HG02840 (cell line): ENCODE data around the gene SUPT4H1.
"Not testable (repeated sequence)": the region's sequence is repeated elsewhere in the genome, so short reads cannot be mapped to it uniquely, and the experiment has no call there.

Experiments used
- ATAC-seq: cut with Tn5 transposase; IDR thresholded peaks from one replicate; pipeline ENCODE4 v1.9.1; 2021; ENCODE audit warnings: mild to moderate bottlenecking, moderate library complexity, moderate number of reproducible peaks; ENCODE audit not compliant: unreplicated experiment, low FRiP score

SUPT4H1 gene

DNA sequence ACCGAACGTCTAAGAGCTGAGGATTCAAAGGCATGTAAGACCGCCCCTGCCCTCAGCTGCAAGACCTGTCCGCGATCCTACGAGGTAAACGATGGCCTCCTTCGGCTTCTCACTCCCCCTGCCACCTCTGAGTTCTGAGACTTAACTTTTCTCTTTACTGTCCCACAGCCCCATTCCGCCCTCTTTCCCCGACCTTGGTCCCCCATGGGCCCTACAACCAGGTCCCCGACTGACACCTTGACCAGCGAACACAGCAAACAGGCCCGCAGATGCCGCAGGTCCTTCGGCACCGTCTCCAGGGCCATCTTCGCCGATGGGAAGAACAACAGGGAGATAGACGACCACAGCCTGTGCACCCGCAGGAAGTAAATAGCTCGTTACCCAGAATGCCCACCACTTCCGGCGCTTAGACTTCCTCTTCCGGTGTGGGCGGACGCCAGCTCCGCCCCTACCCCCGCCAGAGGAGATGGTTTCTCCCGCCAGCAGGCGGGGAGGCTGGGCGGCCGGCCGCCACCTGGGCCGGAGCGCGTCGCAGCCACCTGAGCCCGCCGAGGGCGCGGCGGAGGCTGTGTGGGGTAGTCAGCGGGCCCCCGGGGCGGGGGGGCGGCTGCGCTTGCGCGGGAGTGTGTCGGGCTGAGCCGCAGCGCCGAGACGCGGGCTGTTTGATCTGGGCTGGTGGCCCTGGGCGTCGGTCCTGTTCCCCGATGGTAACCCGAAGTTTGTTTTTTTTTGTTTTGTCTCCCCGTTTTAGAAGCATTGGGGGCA is at the start of gene SUPT4H1:
TSS of gene SUPT4H1 (minus strand) at position 371 of the 765 bp plus-strand sequence. CDS start at position 305, 66 bp downstream.
- ATAC-seq, result peak; percentile 87

DNA sequence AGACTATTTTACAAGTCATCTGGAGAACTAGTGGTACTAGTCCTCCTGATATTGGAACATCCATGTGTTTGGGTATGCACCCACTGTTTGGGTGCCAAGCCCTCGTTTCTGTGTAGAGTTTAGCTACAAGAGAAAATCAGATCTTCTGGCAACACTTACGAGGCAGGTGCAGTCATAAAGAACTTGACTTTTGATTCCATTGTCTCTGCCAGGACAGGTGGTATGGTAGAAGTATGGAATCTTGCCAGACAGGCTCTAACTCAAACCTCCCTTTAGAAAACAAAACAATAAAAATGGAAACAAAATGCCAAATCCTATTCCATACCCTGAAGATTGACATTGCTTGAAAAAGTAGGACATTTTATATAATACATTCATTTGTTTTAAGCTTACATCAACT is 49.3 kb upstream of the SUPT4H1 start:
- no peak for ATAC-seq

DNA sequence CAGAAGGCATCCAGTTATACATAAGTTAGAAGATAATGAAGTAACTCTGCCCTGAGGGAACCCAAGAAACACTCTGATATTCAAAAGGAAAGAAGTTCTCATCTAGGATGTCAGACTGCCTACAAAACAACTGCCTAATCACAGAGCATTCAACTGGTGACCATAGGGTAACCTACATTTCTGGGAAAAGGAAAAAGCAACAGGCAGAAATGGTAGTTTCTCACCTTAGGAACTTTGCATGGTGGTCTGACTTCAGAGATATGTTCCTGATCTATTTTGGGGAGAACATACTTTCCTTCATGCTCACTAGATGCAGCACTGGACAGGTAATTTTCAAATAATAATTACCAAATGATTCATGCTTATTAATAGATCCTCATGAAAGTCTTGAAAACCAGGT is 48.8 kb upstream of the SUPT4H1 start:
- no peak for ATAC-seq

DNA sequence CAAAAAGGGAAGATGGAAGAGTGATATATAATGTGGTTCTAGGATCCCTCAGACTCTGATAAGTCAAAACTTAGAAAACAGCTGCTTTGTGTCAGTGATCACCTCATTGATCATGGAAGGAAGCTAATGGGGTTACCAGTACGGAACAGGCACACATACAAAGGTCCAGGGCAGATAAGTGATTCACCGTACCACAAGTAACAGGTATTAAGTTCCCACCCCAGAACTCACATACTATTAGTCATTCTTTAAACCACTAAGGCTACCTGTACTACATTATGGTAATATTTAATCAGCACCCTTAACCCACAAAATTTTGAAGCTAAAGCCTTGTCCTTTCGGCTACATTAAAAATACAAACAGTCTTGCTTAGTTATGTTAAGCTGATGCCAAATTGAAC is 48.0 kb upstream of the SUPT4H1 start:
- ATAC-seq, result no peak

DNA sequence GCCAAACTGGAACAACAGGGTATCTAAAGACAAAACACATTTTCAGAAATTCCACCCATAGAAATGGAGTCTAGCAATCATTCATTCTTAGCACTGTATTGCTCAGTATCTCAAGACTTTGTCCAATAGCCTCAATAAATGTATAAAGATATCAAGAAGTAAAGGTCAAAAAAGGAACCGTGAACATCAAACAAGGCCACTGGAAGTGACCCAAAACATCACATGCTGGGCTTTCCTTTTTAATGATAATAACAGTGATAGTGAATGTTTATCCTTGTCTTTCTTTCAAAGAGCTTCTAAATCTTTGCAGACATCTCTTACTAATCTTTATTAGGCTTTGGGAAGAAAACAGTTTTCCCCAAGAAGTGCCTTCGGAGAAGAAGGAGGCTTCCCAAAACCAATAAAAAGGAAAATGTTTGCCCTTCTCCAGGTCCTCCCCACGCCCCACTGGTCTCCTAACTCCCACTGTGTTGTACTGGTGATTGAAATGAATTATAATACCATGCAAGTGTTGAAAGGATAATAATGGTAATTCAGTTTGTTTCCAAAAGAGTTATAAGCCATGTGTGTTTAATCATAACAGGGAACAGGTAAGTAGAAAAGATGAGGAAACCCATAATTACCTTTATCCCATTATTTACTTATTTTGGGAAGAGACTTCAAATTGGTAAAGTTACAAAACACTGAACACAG is 46.7 kb upstream of the SUPT4H1 start:
- no peak for ATAC-seq

DNA sequence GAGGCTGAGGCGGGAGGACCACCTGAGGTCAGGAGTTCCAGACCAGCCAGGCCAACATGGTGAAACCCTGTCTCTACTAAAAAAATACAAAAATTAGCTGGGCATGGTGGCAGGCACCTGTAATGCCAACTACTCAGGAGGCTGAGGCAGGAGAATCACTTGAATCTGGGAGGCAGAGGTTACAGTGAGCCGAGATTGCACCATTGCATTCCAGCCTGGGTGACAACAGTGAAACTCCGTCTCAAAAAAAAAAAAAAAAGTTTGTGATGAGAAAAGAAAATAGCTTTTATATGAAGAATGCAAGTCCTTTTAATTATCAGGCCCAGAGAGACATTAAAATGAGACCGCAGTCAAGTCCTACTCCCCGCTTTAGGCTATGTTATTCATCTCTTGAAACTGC is 45.4 kb upstream of the SUPT4H1 start:
- not testable (repeated sequence) for ATAC-seq

DNA sequence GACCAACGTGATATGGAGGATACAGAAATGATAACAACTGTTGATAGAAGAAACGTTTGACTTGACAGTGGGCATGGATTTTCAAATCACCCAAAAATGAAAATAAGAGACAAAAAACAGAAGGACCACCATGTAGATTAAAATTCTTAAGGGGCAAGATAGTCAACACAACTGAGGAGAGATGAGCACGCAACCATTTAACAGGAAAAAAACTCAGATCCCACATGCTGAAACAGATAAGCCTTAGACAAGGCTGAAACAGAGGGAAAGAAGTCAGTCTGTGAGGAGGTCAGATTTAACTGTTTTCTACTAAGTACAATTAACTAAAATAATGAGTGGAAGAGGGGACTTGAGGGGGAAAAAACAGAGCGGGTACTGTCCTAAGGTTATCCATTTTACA is 44.2 kb upstream of the SUPT4H1 start:
- ATAC-seq, result no peak

DNA sequence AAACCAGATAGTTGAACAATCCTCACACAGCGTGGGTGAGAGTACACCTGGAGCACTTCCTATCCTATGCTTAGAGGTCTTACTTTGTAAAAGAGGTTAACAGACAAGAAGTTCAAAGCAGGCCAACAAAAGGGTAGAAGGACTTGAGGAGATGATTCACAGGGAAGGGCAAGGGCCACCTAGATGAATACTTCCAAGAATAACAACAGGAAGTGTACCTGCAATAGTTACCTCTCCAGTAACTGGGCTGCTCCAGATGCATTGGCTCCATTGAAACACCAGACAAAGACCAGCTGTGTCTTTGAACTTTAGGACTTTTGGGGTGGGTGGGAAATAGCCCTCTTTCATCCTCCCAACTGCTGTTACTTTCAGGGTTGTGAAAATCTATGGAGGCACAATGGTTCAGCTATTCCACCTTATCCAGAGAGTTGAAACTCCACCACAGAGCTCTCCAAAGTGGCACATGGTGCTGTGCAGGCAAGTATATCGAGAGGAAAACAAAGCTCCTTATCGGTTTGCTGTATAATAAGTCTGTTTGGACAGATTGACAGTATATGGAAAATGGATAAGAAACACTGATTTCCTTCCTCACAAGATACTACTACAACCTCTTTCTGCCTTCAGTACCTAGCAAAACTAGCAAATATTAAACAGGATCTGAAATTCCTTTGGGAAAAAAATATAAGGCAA is 42.7 kb upstream of the SUPT4H1 start:
- ATAC-seq, result no peak

DNA sequence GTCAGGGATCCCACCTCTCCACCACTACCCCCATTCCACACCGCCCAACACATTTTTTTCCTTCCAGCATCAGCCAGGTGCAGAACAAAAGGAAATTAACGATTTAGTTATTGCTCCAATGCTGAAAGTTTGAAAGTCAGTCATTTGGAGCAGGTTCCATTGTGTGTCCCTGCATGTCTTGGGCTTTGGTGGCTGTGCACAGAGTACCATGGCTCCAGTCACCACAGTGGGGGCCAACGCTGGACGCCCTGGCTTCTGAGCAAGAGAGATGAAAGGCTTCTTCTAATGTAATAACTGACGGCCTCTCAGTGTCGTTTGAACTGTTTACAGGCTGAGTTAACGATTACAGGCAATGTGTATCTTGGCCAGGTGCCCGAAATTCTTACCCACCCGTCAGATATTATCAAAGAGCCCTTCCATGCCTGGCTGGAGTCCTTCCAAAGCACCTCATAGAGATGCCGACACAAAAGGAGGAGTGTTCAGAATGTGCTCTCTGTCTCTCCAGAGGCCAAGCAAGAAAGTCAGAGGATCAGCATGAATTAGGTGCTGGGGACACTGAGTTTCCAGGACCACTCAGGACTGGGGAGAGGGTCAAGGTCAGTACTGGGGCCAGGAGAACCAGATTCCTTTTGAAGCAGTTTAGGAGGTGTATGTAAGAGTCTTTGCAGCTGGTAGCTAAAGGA is 39.4 kb upstream of the SUPT4H1 start:
- no peak for ATAC-seq

DNA sequence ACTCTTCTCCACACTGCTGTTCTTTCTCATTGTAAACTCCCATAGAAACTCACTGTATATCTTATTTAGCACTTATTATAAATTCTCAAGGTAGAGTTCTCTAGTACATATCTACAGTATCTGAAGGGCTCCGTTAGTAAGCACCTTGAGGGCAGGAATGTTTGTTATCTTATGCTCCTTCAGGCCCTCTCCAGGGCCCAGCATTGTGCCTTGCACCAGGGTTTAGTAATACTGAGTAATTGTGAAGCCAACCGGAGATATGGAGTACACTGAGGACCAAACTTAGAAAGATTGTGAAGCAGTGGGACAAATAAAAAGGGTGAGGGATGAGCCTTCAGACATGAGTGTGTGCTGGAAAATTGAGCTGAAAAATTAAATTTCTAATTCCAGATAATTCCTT is 38.9 kb upstream of the SUPT4H1 start:
- ATAC-seq, result no peak

DNA sequence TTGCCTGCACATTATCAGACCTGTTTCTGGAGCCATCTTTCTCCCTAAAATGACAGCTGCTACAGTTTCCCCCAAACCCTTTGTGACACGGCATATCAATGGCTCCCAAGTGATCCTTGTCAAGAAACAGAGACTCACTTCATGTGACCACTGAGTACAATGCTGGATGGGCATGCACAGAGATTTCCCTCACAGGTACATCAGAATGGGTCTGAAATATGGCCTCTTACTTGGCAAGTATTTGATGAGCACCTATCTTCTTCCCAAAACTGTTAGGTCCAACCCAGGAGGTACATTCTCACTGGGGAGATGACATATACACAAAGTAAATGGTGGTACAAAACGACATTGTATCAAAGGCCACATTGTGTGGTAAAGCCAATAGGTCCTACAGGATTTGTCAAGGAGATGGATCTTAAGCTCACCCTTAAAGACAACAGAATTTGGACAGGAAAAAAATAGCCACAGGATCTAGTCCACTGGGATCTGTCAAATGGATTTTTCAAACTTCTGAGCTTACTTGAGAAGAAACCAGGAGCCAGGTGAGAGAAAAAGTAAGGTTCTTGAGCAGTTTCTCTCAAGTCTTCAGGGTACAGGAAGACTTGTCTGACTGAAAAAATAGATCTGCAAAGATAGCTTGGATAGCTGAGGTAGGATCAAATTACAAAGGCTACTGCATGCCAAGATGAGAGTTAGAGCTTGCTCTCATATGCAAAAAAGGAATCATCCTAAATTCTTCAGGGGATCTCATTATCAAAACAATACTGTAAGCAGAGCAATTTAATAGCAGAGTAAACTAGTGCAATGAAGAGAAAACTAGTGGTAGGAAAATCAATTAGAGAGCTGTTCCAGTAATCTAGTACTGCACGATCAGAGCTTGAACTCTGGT is 36.5 kb upstream of the SUPT4H1 start:
- ATAC-seq, result no peak

DNA sequence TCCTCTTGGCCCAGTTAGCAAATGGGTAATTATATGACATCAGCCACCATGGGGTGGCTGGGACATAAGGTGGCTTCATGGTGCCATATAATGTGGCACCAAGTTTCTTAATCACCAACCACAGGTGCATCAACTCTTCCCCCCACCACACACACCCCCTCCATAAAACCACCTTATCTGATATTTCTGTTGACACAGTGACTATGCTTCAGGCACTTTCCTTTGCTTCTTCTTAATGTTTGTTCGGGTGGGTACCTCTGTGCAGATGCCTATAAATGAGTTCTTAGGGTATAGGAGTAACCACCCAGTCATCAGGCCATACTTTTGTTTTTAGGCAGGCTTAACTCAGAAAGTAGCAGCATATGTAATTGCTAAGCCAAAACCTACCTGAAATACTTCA is 35.8 kb upstream of the SUPT4H1 start:
- no peak for ATAC-seq

DNA sequence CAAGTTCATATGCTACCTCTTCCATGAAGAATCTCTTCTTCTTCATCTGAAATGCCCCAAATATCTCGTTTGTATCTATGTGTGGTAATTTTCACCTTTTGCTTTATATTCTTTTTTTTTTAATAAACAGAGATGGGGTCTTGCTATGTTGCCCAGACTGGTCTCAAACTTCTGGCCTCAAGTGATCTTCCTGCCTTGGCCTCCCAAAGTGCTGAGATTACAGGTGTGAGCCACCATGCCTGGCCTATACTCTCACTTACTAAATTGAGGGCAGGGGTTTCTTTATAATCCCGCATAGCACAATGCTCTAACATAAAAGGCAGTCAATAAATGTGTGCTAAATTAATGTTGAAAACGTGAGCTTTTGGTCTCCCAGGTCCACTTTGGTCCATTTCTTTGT is 34.7 kb upstream of the SUPT4H1 start:
- ATAC-seq, result no peak

DNA sequence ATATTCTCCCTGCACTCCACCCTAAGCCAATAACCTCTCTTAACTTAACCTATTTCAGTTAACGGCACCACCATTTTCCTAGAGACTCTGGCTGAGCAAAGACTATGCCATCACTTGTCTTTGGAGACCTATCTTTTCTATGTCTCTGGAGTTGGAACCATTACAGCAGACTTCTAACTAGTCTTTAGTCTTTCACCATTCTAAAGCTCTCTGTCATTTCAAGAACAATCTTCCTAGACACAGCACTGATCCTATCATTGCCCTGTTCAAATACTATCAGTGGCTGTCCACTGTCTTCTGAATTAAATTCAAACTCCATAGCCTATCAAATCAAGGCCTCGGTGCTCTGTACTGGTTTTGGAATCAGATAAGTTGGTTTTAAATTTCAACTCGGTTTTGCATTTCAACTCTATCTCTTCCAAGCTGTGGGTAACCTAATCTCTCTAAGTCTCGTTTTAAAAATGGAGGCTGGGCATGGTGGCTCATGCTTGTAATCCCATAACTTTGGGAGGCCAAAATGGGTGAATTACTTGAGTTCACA is 33.4 kb upstream of the SUPT4H1 start:
- ATAC-seq, result no peak

DNA sequence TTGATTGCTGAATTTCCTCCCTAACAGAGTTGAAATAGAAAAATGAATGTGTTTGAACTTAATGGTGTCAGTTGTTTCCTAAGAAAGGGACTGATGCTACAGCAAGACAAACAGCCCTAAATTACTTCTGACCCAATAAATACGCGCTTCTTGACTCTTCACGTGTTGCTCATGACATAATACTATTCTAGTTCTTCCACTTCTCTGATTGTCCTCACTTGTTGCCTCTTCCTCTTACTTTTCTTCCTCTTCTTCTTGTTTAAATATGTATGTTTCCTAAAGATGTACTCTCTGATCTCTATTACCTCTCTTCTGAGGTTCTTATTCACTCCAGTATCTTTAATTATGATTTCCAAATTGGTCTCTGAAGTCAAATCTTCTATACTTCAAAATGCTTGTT is 32.9 kb upstream of the SUPT4H1 start:
- no peak for ATAC-seq

DNA sequence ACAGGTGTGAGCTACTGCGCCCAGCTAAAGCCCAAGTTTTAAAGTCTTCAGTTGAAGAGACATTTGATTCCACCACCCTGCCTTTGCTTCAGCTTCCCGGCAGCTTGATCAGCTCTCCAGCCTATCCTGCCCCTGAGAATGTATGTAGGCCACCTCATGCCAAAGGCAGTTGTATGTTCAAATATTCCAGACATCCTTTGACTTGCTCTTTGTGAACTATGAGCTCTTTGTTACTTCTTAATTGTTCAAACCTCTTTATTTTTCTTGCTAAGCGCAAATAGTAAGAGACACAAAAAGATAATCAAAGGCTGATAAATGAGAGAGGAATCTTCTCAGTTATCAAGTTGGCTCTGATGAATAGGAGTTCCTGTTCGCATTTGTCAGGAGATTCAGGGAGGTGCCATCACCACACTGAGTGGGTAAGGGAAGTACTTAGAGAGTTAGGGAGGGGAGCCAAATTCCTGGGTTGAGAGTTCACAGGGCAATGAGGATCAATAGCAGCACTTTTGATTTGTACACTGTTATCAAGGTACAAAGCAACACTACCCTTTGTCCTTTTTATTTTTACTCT is 32.0 kb upstream of the SUPT4H1 start:
- ATAC-seq, result no peak

DNA sequence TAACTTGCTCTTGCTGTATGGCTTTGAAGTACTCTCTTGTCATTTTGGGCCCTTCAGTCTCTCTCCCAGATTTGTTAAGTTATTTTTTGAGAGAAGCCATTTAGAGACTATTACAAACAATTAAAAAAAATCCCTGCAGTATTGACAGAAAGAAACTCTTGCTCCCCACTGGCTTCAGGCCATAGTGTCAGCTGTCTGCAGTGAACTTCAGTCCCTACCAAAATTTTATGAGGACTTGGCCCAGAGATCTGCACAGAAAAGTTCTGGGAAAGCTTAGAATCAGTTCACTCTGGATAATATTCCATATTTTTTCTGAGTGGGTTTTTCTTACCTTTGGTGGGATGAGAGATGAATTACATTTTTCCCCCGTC is 30.9 kb upstream of the SUPT4H1 start:
- ATAC-seq, result no peak

DNA sequence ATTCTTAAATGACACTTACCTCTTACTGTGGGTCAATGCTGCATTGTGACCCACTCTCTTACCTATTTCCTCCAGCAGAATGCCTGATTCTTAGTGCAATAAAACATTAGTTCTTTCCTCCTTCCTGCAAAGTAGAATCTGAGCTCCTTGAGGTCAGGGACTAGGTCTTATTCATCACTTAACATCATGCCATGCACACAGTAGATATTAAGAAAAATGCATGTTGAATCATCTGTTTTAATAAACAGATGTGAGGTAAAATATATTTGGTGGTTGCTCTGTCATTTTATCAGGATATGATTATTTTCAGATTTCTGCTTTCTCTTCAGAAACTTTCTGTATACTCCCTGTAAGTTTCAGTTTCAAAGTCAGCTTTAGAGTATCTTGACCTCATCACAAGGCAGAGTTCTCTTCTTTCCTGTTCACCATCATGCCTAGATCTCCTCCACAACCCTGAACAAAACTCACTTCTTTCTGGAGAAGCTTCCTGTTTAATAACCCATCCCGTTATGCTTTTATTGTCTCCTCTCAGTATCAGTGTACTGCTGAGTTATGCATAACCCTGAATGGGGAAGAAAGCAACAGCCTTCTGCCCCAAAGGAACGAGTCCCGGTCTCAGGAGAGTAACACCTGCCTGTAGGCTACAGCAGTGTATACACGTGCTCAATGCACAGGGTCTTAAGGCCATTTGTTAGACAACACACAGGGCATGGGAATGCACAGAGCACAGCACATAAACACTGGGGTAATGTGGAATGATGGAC is 30.3 kb upstream of the SUPT4H1 start:
- ATAC-seq, result no peak
